Measurements from ENCODE around the gene CYB561.

CYB561 gene

DNA sequence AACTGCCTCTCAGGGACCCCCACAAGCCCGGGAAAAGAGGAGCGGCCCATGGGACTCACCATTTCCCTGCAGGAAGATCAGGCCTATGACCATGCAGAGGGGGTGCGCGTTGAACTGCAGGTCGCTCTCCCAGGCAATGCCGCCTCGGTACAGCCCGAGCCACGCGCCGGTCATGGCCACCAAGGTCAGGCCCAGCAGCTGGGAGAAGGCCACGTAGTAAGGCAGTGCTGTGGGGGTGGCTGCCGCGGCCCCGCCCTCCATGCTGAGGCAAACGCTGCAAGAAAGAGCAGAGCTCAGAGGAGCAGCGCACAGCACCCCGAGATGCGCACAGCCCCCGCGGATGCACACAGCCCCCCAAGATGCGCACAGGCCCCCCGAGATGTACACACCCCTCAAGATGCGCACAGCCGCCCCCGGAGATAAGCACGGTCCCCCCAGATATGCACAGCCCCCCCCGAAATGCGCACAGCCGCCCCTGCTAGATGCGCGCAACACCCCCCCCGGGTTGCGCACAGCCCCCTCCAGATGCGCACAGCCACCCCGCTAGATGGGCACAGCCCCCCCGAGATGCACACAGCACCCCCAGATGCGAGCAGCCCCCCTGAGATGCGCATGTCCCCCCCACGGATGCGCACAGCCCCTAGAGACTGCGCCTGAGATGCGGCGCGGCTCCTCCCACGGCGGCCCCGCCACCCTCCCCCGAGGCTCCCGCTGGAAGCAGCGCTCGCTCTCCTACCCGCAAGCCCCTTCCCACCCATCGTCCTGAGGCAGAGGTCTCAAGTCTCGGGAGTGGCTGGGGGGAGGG, 8.6 kb downstream of the CYB561 start:
- TF ChIP-seq REST (IDR thresholded peaks at IDR 0.05; ENCODE audit: insufficient read depth in 1 of 2, low read depth in 2 of 2, low read length in 2 of 2) (no peak), POLR2AphosphoS5 (IDR thresholded peaks at IDR 0.05; ENCODE audit: low read depth, low read length) (no peak), TAF1 (IDR thresholded peaks at IDR 0.05; ENCODE audit: borderline replicate concordance, insufficient read depth, low read length) (no peak), FOXP2 (optimal IDR thresholded peaks at IDR 0.05; ENCODE audit: borderline replicate concordance, extremely low read depth, extremely low read length, insufficient read depth) (no peak), SIN3A (IDR thresholded peaks at IDR 0.05; ENCODE audit: borderline replicate concordance, insufficient read depth, low read length) (no peak)

DNA sequence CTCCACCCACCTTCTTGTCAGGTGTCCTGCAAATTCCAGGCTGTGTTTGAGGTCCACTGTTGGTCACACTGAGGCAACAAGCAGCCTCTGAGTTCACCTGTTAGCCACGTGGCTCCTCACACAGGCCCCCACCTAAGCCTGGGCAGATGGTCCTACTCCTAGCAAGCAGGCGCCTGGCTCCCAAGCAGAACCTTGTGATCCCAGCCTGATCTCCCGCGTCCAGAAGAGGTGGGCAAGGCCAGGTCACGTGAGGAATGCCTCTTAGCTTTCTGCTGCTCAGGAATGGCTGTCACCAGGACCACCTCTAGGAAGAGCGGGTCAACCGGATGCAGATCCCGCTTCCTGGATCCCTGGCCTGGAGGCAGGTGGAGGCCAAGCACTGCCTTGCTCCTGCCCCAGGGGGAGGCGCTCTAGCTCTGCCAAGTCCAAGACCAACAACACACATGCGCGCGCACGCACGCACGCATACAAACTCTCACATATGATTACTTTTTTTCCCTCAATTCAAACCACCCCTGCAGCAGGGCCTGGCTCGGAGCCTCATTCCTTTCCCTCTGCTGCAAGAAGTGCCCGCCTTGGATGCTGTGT, 9.5 kb downstream of the CYB561 start:
- TF ChIP-seq POLR2AphosphoS5 (IDR thresholded peaks at IDR 0.05; ENCODE audit: low read depth, low read length) = no peak
- TF ChIP-seq SIN3A (IDR thresholded peaks at IDR 0.05; ENCODE audit: borderline replicate concordance, insufficient read depth, low read length) = no peak
- no peak for TF ChIP-seq REST (IDR thresholded peaks at IDR 0.05; ENCODE audit: insufficient read depth in 1 of 2, low read depth in 2 of 2, low read length in 2 of 2)
- TF ChIP-seq TAF1 (IDR thresholded peaks at IDR 0.05; ENCODE audit: borderline replicate concordance, insufficient read depth, low read length) = no peak
- no peak for TF ChIP-seq FOXP2 (optimal IDR thresholded peaks at IDR 0.05; ENCODE audit: borderline replicate concordance, extremely low read depth, extremely low read length, insufficient read depth)

DNA sequence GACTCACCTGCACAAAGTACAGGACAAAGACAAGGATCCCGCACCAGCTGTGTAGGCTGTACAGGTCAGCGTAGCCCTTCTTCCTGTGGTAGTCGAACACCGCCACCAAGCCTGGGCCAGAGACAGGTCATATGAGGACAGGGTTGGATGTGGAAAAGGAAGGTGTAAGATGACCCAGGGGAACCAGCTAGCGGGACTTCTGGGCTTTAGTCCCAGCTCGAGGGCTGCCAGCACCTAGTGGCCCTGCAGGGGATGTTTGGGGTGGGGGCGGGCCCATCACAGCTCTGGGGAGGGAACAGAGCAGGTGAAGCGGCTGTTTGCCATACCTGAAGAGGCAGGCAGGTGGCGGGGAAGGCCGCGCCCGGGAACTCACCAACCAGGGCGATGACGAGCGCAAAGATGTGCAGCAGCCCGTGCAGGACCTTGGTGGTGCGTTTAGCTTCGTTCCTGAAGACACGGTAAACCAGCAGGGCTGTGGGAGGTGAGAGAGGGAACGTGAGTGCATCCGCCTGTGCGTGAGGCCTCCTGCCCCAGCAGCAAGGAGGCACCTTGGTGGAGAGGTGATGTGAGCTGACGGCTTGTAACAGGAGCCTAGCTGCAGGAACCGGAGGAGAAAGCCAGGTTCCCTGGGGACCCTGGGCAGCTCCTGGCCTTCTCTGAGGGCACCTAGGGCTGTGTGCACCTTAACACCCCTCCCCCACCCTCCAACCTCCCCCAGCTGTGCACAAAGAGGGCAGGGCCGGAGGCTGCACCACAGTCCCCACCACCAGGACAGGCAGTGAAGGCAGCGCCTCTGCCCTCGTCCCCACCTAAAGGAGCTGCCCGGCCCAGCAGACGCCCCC, 10.2 kb downstream of the CYB561 start:
- TF ChIP-seq POLR2AphosphoS5 (IDR thresholded peaks at IDR 0.05; ENCODE audit: low read depth, low read length) (no peak), FOXP2 (optimal IDR thresholded peaks at IDR 0.05; ENCODE audit: borderline replicate concordance, extremely low read depth, extremely low read length, insufficient read depth) (no peak), TAF1 (IDR thresholded peaks at IDR 0.05; ENCODE audit: borderline replicate concordance, insufficient read depth, low read length) (no peak), REST (IDR thresholded peaks at IDR 0.05; ENCODE audit: insufficient read depth in 1 of 2, low read depth in 2 of 2, low read length in 2 of 2) (no peak), SIN3A (IDR thresholded peaks at IDR 0.05; ENCODE audit: borderline replicate concordance, insufficient read depth, low read length) (no peak)

DNA sequence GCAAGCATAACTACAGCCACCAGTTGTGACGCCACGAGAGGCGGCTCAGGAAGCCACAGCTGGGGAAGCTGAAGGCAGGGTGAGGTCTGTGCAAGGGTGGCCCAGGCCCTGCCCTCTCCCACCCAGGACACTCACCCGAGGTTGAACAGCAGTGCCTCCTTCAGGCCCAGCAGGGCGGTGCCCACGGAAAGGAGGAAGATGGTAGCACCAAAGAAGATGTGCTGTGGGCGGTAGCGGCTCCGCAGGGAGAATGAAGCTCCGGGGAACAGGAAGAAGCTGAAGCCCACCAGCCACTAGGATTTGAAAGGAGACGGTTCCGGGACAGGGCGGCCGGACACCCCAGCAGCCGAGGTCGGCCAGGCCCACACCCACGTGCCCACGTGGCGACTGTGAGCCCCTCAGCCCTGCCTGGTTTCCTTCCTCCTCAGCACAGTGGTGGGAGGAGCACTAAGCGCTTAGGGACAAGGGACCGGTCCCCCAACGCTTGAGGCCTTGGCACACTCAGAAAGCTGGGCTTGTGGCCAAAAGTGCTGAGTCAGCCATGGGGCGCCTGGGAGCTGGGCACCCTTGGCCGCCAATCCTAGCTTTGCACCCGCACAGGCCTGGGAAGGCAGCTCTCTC, 11.0 kb downstream of the CYB561 start:
- no peak for TF ChIP-seq SIN3A (IDR thresholded peaks at IDR 0.05; ENCODE audit: borderline replicate concordance, insufficient read depth, low read length)
- TF ChIP-seq POLR2AphosphoS5 (IDR thresholded peaks at IDR 0.05; ENCODE audit: low read depth, low read length) = no peak
- no peak for TF ChIP-seq REST (IDR thresholded peaks at IDR 0.05; ENCODE audit: insufficient read depth in 1 of 2, low read depth in 2 of 2, low read length in 2 of 2)
- no peak for TF ChIP-seq TAF1 (IDR thresholded peaks at IDR 0.05; ENCODE audit: borderline replicate concordance, insufficient read depth, low read length)
- no peak for TF ChIP-seq FOXP2 (optimal IDR thresholded peaks at IDR 0.05; ENCODE audit: borderline replicate concordance, extremely low read depth, extremely low read length, insufficient read depth)
